Neural crest cell (in vitro differentiated cells): ENCODE measurements around the gene ERN1. TPM values are rescaled to one million over a fixed set of nuclear protein-coding genes. Genes with fewer than 3 reads are reported as not detected.
A peak's percentile ranks its signal among the peaks of the same experiment; 100 is the strongest.

Source experiments
- DNase-seq: peaks from one replicate; pipeline ENCODE4 v3.0.0; 2021; ENCODE audit warnings: low read depth, mixed read lengths, low spot score
- H3K27ac Mint-ChIP-seq: one replicate; pipeline ENCODE4 v1.8.0; 2021; ENCODE audit warnings: mild to moderate bottlenecking, mixed read lengths; ENCODE audit not compliant: unreplicated experiment
- H3K27me3 Mint-ChIP-seq: 2 replicates; pipeline ENCODE4 v1.8.0; 2021; ENCODE audit warnings: low read depth, mild to moderate bottlenecking, mixed read lengths
- H3K36me3 Mint-ChIP-seq: 2 replicates; pipeline ENCODE4 v1.8.0; 2021; ENCODE audit warnings: low read depth, mild to moderate bottlenecking, mixed read lengths
- H3K4me1 Mint-ChIP-seq: 2 replicates; pipeline ENCODE4 v1.8.0; 2021; ENCODE audit warnings: mixed read lengths
- H3K4me3 Mint-ChIP-seq: one replicate; pipeline ENCODE4 v1.8.0; 2021; ENCODE audit warnings: mild to moderate bottlenecking, mixed read lengths
- H3K9me3 Mint-ChIP-seq: 2 replicates; pipeline ENCODE4 v1.8.0; 2021; ENCODE audit warnings: mixed read lengths
- total RNA-seq: library from RNA; stranded (reverse); gene quantifications from 2 replicates; pipeline ENCODE4 v1.2.1, GENCODE V29; 2021
- TF ChIP-seq, protein P1 (sequence below): fragments of 200-600 bp; sonication (generic); conservative IDR thresholded peaks from 2 replicates; pipeline ENCODE4 v1.5.0; 2021; ENCODE audit warnings: antibody characterized with exemption, mild to moderate bottlenecking

Gene ERN1
- total RNA-seq, 1 donor from 2014 or later, result 8.5 TPM

DNA sequence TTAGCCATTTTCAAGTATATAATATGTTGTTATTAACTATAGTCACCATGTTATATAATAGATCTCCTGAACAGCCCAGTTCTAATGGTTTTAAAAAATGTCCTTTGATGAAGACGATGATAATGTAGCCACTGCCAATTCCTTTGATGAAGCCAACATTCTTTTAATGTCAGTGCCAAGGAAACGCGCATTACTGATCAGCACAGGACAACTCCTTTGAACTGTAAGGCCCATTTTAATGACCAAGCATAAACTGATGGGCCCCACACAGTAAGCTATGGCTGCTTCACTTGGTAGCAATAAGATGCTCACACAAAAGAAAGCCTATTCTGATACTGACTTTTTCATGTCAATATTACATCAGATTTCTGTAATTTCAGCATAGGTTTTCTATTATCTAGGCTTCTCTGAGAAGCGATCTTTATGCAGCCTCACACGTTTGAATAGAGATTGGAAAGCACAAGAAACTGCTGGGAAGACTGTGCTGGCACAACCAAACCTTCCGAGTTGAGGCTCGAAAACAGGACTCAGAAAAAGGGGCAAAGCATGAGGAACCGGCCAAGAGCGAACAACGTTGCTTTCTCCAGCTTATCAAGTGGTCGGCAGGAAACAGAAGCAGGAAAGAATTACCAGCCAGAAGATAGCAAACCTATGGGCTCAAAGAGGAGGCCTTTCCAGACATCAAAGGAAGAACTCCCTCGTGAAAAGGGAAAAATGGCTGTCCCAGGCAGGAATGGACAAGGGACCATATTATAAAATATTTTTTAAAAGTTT, 19.4 kb downstream of the ERN1 start:
- no peak for DNase-seq
- H3K27me3 Mint-ChIP-seq, result no peaks in the 10 kb centered on the region
- H3K9me3 Mint-ChIP-seq, result no peaks in the 10 kb centered on the region
- peaks cover 10% of the 10 kb centered on the region for H3K4me1 Mint-ChIP-seq
- H3K4me3 Mint-ChIP-seq, result no peak overlapping the region
- H3K36me3 Mint-ChIP-seq, result no peaks in the 10 kb centered on the region
- TF ChIP-seq, protein P1, sequence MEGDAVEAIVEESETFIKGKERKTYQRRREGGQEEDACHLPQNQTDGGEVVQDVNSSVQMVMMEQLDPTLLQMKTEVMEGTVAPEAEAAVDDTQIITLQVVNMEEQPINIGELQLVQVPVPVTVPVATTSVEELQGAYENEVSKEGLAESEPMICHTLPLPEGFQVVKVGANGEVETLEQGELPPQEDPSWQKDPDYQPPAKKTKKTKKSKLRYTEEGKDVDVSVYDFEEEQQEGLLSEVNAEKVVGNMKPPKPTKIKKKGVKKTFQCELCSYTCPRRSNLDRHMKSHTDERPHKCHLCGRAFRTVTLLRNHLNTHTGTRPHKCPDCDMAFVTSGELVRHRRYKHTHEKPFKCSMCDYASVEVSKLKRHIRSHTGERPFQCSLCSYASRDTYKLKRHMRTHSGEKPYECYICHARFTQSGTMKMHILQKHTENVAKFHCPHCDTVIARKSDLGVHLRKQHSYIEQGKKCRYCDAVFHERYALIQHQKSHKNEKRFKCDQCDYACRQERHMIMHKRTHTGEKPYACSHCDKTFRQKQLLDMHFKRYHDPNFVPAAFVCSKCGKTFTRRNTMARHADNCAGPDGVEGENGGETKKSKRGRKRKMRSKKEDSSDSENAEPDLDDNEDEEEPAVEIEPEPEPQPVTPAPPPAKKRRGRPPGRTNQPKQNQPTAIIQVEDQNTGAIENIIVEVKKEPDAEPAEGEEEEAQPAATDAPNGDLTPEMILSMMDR, result no peak
- no peak overlapping the region for H3K27ac Mint-ChIP-seq

DNA sequence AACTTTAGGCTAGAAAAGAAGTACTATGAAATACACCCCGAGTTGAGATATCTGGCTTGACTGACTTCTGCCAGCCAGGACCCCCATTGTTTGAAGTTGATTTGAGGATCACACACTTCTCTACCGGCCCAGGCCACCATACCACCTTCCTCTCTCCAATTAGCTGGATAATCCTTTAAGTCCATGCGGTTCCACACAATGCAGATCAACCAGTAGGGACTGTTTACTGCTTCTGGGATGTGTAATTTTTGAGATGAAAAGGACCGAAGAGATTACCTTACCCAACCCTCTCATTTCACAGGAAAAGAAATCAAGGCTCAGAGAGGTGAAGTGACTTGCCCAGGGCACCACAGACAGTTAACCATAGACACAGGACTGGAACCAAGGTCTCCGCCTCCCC, 20.5 kb downstream of the ERN1 start:
- Mint-ChIP-seq H3K27me3 (no peaks in the 10 kb centered on the region), H3K36me3 (no peaks in the 10 kb centered on the region), H3K4me3 (no peak overlapping the region), H3K4me1 (peaks cover 10% of the 10 kb centered on the region), H3K9me3 (no peaks in the 10 kb centered on the region), H3K27ac (no peak overlapping the region)
- TF ChIP-seq, protein P1, result no peak
- DNase-seq, result no peak

DNA sequence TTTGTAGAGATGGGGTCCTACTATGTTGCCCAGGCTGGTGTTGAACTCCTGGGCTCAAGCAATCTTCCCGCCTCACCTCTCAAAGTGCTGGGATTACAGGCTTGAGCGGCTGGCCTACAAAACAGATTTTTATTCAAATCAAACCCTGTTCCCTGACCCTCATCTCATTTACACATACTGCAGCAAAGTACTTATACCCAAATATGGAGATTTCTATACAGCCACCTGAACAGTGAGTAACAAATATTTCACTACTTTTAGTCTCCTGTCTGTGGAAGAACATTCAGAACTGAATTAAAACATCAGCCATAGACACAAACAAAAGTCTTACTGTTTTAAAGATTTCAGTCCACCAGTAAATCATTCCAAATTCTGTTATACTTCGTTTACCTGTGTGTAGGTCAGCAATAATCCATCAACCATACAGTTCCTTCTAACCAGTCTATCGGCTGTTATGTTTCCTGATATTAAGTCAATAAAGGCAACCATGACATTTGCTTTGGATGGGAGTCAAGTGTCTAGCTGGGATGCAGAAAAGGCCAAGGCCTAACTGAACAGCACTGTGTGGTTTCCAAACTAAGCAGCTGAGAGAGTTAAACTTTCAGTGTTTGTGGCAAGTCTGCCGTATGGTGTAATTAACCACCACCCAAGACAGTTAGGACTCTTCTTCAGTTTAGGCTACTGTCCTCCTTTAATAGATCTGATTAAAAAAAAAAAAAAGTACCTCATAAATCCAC, 22.3 kb downstream of the ERN1 start:
- no peaks in the 10 kb centered on the region for H3K9me3 Mint-ChIP-seq
- H3K27me3 Mint-ChIP-seq, result no peaks in the 10 kb centered on the region
- peaks cover 10% of the 10 kb centered on the region for H3K4me1 Mint-ChIP-seq
- peak overlapping the region; percentile 32 for H3K27ac Mint-ChIP-seq
- no peak overlapping the region for H3K4me3 Mint-ChIP-seq
- H3K36me3 Mint-ChIP-seq, result no peaks in the 10 kb centered on the region
- no peak for DNase-seq
- TF ChIP-seq, protein P1, result no peak

DNA sequence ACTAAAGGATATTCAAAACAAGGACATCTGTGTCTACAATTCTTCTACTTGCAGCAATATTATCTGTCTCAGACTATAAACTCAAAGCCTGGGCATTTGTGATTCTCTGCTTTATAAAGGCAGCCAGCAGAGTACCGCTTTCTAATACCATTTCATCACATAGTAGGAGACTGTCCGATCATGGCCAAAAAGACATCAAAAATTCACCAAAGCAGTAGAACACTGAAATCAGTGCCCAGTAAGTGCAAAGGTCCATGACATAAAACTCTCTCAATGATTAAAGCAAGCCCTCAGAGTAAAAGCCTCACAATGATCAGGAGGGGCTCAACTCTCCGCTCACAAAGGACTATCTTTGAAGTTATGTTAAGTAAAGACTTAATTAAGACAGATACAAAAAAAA, 23.0 kb downstream of the ERN1 start:
- H3K4me1 Mint-ChIP-seq, result peaks cover 10% of the 10 kb centered on the region

More for the DNA sequence above, 23.0 kb downstream of the ERN1 start:
- no peak overlapping the region for H3K4me3 Mint-ChIP-seq
- H3K9me3 Mint-ChIP-seq, result no peaks in the 10 kb centered on the region
- no peaks in the 10 kb centered on the region for H3K36me3 Mint-ChIP-seq
- no peak for DNase-seq
- TF ChIP-seq, protein P1, result no peak
- no peaks in the 10 kb centered on the region for H3K27me3 Mint-ChIP-seq
- H3K27ac Mint-ChIP-seq, result no peak overlapping the region
